Thyroid gland (tissue), 4 donors: ENCODE results near the gene PCNP.

ENCODE experiments used
- CTCF ChIP-seq, 6 experiments: fragments of 200-600 bp in 3 of 6; fragments of 450-650 bp in 3 of 6; sonication (generic) in 3 of 6; IDR thresholded peaks; one replicate each; pipeline ENCODE4 v1.5.1; 2016 to 2019; ENCODE audit warnings: antibody characterized with exemption in 6 of 6, mild to moderate bottlenecking in 2 of 6, inconsistent platforms in 1 of 6, moderate library complexity in 1 of 6
- POLR2A ChIP-seq, 2 donors: fragments of 450-650 bp; IDR thresholded peaks; one replicate each; pipeline ENCODE4 v1.6.1; 2017; ENCODE audit warnings: antibody characterized with exemption in 2 of 2, mild to moderate bottlenecking in 2 of 2, moderate library complexity in 1 of 2

DNA sequence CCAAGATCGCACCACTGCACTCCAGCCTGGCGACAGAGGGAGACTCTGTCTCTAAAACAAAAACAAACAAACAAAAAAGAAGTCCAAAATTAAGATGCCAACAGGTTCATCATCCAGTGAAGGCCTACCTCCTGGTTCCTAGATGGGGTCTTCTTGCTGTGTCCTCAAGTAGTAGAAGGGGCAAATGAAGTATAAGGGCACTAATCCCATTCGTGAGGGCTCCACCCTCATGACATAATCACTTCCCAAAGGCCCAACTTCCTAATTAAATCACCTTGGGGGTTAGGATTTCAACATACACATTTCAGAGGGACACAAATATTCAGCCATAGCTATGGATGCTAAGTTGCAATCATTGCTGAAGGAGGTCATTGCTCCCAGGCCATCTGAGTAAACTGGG, 45.8 kb downstream of the PCNP start:
- TF ChIP-seq CTCF (IDR thresholded peaks at IDR 0.05) (no peak), POLR2A (IDR thresholded peaks at IDR 0.05) (no peak)
